Activated T-helper 1 cell treated with Interleukin-2 at 50 U/mL for 16 hours (primary cell): ENCODE measurements around the gene CHMP1B.
"Not testable (repeated sequence)": the region's sequence is repeated elsewhere in the genome, so short reads cannot be mapped to it uniquely, and the experiment has no call there.

ENCODE experiments used
- DNase-seq: peaks from one replicate; pipeline ENCODE4 v3.0.0-alpha.2; 2020; ENCODE audit warnings: low read depth

The CHMP1B gene

GRCh38 chr18:11871501-11871900 is 20.3 kb downstream of the CHMP1B start:
- no peak for DNase-seq

GRCh38 chr18:11872479-11873136 is 21.4 kb downstream of the CHMP1B start:
- no peak for DNase-seq

- DNase-seq: no peak
Measured at GRCh38 chr18:11873670-11874340, 22.6 kb downstream of the CHMP1B start.

- DNase-seq: no peak
Measured at GRCh38 chr18:11874676-11875075, 23.5 kb downstream of the CHMP1B start.

GRCh38 chr18:11877497-11878135 is 26.4 kb downstream of the CHMP1B start:
- DNase-seq: no peak

- no peak for DNase-seq
Measured at GRCh38 chr18:11880586-11881304, 29.5 kb downstream of the CHMP1B start.

- no peak for DNase-seq
Measured at GRCh38 chr18:11882636-11883035, 31.4 kb downstream of the CHMP1B start.

GRCh38 chr18:11883153-11883552 is 31.9 kb downstream of the CHMP1B start:
- DNase-seq: no peak

GRCh38 chr18:11884396-11885030 is 33.3 kb downstream of the CHMP1B start:
- no peak for DNase-seq

GRCh38 chr18:11885278-11885947 is 34.2 kb downstream of the CHMP1B start:
- DNase-seq: no peak

GRCh38 chr18:11886577-11887110 is 35.4 kb downstream of the CHMP1B start:
- DNase-seq: no peak

- DNase-seq: no peak
Measured at GRCh38 chr18:11887328-11888128, 36.3 kb downstream of the CHMP1B start.

GRCh38 chr18:11888726-11889125 is 37.5 kb downstream of the CHMP1B start:
- DNase-seq: no peak

- no peak for DNase-seq
Measured at GRCh38 chr18:11889284-11889683, 38.1 kb downstream of the CHMP1B start.

GRCh38 chr18:11891737-11892136 is 40.5 kb downstream of the CHMP1B start:
- DNase-seq: no peak

GRCh38 chr18:11892438-11892837 is 41.2 kb downstream of the CHMP1B start:
- not testable (repeated sequence) for DNase-seq

- DNase-seq: no peak
Measured at GRCh38 chr18:11897781-11898180, 46.6 kb downstream of the CHMP1B start.

- DNase-seq: no peak
Measured at GRCh38 chr18:11899063-11899462, 47.9 kb downstream of the CHMP1B start.

GRCh38 chr18:11901826-11902438 is 50.7 kb downstream of the CHMP1B start:
- DNase-seq: no peak
